ENCODE results near the gene PTPRN2.

Gene PTPRN2

DNA sequence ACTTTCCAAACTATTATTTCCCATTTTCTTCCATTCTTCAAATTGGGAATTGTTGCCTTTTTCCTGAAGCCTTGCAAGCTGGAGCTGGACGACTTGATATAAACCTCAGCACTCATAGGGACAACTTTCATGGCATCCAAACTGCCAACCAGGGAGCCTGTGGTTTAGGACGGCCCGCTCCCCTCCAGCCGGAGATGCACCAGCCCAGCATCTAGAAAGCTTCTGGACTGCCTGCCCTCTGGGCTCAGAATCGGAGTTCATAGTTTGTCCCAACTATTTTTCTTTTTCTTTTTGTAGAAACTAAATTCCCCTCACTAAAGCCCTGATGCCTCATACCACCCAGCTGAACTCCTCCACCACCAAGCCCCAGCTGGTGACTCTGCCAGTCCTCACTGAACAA lies 1050.6 kb downstream of the PTPRN2 start:
- no peak for DNase-seq

DNA sequence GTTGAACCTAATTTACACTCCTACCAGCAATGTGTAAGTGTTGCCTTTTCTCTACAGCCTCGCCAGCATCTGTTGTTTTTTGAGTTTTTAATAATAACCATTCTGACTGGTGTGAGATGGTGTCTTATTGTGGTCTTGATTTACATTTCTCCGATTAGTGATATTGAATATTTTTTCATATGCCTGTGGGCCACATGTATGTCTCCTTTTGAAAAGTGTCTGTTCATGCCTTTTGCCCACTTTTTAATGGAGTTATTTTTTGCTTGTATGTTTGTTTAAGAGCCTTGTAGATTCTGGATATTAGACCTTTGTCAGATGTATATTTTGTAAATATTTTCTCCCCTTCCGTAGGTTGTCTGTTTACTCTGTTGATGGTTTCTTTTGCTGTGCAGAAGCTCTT lies 1055.6 kb downstream of the PTPRN2 start:
- DNase-seq = no peak

DNA sequence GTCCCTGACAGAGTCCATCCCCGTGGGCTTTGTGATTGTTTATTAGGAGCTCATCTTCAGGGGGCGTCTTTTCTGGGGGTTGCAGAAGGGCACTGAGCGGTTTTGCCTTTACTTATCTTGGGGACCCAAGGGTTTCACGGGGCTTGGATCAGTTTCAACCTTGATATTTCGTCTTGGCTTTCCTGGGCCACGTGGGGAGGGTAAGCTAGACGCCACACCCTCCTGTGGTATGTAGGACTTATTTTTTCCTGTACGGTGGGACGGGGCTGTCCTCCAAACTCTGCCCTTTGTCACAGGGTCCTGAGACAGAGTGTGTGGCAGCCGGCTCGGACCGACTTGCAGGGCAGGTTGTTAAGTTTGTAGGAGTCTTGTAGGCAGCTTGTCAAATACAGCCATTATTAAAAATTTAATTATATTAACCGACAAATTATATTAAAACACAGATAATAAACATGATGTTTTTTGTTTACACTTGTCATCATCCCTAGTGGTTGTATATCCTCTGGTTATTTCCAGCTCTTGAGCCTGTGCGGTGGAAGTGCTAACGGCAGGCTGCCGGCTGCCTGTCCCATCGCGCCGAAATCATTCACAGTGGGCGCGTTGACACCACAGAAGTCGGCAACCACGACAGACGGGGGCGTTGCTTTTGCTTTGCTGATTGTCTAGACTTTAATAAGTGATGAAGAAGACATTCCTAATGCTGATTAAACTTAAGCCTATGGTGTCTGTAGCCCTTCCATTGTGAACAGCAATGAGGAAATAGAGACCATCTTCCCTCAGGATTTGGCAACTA lies 1057.7 kb downstream of the PTPRN2 start:
- no peak for DNase-seq

DNA sequence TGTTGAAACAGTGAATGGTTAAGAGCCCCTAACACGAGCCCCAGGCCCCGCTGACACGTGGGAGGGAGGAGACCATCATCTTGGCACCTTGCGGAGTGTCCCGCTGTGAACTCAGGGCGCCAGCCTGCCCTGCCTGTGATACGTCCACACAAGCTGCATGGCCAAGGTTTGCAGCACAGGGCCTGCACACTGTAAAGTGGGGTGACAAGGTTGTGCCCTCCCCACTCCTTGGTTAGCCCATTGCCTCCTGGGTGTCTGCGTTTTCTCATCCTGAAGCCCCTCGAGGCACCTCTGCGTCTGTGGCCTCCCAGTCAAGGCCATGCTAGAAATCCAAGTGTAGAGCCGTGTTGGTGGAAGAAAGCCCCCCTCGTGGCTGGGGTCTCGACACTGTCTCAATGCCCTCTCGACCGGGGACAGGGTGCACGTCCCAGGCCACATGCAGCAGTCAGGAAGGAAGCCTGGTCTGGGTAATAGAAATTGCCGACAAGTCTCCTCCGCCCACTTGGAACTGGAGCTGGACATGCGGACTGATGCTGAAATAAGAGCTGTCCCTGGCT lies 1058.8 kb downstream of the PTPRN2 start:
- no peak for DNase-seq

DNA sequence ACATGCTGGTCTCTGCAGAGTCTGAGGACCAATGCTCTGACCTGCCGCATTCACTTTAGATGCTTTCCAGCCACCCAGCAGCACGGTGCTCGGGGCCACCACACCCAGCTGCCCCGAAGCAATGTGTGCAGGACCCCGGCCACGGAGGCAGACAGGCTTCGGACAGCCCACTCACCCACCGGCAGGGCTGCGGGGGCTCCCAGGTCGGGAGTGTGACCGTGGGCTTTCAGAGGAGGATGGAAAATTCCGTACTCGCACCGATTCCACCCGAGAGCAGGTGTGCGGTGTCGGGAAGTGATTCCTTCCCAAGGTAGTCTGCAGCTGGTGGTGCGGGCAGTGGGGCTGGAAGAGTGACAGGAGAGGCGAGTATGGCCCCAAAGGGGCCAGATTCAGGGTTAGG lies 1059.9 kb downstream of the PTPRN2 start:
- DNase-seq = no peak

DNA sequence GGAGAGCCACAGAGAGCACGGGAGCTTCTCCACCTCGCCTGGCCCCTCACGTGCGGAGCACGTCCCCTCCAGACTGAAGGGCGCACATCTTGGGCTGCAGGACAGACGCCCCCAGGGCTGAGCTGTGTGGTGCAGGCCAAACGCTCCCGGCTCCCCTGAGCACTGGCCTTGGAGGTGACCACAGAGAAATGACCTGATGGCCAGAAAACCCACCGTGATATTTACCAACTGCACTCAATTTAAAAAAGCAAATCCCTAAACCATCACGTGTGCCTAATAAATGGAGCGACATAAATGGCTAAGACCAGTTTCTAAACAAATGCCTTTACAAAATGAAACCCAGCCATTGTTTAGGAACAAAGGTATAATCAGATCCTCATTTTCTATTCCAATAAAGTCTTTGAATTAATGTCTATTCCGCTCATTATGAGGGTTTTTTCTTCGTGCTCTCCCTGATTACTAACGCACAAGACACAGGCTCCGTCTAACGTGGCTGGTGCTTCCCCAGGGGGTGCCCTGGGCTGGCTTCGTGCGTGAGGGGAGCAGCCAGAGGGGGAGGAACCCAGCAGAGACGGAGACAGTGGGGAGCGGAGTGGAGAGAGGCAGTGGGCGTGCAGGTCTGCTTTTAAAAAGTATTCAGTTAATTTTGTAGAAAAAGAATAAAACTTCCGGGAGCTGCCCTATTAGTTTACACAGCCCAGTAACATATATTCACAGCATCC lies 1060.5 kb downstream of the PTPRN2 start:
- DNase-seq = no peak

DNA sequence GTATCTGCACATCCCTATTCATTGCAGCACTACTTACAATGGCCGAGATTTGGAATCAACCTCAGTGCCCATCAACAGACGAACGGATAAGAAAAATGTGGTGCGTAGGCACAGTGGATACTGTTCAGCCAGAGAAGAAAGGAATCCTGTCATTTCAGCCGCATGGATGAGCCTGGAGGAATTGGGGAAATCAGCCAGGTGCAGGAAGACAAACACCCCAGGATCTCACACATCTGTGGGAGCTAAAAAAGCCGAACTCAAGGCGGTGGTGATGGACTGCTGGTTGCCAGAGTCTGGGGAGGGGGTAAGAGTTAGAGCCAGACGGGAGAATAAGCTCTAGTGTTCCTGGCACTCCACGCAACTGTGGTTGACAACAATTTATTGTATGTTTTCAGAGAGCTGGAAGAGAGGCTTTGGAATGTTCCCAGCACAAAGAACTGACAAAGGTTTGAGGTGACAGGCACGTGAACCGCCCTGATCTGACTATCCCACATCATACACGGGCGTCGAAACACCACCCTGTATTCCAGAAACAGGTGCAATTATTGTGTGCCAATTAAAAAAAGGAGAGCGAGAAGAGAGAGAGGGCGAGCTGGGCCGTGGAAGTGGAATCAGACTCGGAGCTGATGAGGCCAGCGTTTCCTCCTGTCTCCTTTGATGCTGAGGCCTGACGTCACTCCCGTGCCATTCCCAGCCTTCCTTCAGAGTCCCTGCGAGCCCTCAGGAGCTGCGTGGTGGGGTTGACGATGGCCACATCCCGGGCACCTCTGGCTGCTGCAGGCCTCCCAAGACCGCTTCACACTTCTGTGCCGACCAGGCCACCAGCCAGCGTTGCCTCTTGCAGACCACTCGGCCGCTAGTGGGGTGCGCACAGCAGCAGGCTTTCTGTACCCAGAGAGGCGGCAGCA lies 1061.4 kb downstream of the PTPRN2 start:
- DNase-seq = no peak

DNA sequence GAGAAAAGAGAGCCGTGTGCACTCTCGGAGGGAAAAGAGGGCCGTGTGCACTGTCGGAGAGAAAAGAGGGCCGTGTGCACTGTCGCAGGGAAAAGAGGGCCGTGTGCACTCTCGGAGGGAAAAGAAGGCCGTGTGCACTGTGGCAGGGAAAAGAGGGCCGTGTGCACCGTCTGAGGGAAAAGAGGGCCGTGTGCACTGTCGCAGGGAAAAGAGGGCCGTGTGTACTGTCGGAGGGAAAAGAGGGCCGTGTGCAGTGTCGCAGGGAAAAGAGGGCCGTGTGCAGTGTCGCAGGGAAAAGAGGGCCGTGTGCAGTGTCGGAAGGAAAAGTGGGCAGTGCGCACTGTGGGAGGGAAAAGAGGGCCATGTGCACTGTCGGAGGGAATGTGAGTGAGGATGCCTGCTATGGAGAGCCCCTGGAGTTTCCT lies 1062.1 kb downstream of the PTPRN2 start:
- no peak for DNase-seq

DNA sequence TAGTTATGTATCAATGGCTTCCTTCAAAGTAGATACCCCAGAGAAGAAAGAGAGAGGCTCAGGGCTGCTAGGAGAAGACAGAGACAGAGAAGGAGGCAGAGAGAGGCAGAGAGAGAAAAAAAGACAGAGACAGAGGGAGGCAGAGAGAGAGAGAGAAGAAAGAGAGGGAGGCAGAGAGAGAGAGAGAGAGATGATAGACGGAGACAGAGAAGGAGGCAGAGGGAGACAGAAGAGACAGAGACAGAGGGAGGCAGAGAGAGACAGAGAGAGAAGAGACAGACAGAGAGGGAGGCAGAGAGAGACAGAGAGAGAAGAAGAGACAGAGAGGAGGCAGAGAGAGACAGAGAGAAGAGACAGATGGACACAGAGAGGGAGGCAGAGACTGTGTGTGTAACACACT lies 1062.9 kb downstream of the PTPRN2 start:
- DNase-seq = no peak

DNA sequence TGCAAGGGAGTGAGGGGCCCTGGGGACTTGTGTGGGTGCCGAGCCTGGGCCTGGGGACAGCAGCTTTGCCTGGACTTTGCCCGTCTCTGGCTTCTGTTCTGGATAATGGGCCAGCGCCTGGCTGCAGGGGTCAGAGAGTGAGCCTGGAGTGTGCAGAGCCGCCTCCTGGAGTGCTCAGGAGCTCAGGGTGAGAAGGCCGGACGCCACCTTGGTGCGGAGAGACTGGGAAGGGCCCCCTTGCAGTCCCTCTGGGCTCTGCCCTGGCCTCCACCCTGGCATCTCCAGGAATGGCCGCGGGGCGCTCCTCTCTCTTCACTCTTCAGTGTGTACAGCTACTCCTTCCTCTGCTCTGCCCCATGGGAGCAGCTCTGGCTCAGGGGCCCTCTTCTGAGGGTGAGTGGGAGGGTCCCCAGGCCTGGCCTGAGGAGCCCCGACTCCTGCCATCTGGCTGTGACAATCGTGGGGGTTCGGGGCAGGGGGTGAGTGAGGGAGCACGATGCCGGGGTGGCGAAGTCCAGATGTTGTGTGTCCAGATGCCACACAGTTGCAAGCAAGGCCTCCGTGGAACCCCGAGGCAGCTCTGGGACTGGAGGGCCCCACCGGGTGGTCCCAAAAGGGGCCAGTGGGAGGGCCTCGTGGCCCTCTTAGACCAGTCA lies 1063.7 kb downstream of the PTPRN2 start:
- no peak for DNase-seq

DNA sequence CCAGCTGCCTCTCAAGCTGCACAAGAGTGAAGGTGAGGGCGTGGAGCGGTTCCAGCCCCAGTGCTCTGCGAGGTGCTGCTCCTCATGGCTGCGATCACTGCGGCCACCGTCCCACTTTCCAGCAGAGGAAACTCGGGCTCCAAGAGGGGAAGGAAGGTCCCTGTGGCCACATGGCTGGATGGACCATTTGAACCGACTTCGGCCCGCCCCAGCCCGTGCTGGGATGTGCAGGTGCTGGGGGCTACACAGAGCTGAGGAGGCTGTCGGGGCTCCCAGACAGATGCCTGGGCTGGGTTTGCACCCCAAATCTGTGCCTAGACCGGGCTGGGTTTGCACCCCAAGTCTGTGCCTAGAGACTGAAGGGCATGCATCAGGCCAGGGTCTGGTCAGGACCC lies 1064.3 kb downstream of the PTPRN2 start:
- DNase-seq = no peak

DNA sequence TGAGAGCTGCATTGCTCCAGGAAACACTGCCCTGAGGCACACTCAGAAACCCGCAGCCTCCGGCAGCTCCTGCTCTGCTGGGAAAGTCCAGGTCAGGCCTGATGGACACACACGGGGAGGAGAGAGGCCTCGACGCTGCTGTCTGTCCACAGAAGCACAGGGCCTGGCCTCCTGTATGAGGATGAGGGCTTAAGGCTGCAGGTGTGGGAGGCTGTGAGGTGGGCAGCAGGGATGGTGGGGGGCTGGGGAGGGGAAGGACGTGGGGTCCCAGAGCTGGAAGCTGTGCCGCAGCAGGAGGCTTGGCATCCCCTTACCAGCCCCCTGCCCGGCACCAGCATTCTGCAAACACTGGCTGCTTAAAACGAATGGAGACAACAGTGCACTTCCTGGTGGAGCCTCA lies 1064.7 kb downstream of the PTPRN2 start:
- no peak for DNase-seq

DNA sequence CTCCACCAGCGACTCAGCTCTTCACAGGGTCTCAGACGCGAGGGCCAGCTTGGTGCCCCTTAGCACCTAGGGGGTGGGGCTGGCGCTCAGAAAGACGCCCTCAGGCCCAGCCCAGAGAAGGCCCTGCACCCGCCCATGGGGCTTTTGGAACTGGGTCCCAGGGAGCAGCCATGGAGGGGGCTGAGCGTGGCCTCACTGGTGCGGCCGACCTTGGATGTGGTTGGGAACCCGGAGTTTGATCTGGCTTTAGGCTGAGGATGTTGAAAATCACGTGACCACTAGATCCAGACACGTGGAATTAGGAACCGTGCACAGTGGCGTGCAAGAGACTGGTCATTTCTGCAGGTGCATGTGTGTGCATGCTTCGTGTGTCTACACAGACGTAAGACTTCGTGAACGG lies 1065.4 kb downstream of the PTPRN2 start:
- no peak for DNase-seq

DNA sequence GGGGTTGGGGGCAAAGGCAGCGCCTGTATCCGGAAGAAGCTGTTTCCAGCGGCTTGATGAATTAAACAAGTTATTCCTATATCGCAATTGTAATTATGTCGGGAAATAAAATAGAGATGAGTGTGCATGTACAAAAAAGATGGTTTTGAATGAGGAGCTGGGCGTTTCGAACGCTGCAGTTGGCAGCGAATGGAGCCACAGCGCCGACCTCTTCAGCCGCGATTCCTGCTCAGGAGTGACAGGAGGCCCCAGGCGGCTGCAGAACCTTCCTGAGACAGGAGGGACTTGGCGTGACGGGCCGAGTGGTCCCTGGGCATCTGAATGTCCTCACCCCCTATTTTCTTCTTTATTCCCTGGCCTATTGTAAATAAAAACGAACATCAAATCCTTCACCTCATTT lies 1065.9 kb downstream of the PTPRN2 start:
- DNase-seq = no peak

DNA sequence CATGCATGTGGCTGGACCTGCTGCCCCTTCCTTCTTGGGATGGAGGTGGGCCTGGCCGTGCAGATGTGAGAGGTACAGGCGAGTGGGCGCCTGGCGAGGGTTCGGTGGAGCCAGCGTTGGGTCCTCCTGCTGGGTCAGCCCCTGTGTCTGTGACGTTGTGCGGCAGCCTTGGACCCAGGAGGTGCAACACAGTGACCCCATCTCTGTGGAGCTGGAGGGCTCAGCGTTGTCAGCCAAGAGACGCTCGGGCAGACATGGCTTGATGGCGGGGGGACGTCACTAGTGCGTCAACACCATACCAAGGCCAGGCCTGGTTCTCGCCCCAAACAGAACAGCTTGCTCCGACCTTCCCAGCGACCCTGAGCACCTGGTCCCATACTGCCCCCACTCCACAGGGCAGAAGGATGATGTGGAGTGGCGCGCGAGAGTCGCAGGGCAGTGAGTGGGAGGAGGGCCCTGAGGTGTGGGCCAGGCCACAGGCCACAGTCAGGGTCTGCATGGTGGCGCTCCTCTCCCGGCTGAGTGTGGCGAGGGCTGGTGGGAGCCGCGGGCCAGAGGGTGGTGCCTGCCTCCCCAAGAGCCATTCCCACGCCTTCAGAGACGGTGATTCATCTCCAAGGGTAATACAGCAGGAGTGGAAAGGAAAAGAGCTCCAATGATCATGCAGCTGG lies 1066.4 kb downstream of the PTPRN2 start:
- no peak for DNase-seq

DNA sequence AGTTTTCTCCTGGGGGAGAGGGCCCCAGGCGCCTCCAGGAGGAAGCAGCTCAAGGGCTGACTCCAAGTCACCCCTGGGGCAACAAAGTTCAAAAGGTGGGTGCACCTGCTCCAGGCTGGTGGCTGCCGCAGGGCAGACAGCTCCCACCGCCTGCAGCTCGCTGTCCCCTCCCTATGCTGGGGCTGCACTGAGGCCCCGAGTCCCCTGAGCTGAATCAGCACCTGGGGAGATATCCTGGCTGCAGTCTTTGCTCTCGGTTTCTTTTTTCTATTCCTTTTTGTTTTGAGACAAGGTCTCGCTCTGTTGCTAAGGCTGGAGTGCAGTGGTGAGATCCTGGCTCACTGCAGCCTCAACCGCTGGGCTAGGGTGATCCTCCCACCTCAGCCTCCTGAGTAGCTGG lies 1067.4 kb downstream of the PTPRN2 start:
- no peak for DNase-seq

DNA sequence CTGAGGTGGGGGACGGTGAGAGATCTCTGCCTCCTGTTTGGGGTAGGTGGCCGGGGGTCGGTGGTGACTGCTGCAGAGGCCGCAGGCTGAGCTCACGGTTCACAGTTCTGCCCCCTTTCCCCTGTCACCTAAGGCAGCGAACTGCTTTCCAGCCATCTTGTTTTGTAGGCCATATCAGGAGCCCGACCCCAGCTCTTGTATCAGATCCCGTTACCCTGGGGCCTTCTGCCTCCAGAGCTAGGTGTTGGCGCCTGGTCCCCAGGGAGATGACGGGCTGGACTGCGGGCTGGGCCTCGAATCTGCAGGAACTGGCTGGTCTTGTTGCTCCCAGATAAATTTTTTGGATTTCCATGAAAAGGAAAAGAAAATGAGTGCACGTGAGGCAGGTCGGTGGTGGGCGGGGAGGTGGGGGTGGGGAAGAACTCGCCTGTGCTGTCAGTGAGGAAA lies 1067.8 kb downstream of the PTPRN2 start:
- no peak for DNase-seq

DNA sequence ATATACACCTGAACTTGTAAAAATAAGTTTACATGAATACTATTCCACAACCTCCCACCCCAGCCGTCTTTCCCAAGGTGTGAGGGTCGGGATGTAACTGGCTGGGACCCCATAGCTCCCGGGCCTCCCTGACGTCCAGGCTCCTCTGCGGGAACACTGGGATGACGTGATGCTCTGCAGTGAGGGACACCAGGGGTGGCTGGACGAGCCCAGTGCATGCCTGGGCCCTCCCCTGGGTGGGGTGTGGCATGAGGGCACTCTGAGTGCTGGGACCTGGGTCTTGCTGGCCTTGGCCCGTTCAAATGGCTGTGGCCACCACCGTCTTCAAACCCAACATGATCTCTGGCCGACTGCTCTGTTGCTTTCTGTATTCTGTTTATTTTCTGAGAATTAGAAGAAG lies 1068.4 kb downstream of the PTPRN2 start:
- no peak for DNase-seq

DNA sequence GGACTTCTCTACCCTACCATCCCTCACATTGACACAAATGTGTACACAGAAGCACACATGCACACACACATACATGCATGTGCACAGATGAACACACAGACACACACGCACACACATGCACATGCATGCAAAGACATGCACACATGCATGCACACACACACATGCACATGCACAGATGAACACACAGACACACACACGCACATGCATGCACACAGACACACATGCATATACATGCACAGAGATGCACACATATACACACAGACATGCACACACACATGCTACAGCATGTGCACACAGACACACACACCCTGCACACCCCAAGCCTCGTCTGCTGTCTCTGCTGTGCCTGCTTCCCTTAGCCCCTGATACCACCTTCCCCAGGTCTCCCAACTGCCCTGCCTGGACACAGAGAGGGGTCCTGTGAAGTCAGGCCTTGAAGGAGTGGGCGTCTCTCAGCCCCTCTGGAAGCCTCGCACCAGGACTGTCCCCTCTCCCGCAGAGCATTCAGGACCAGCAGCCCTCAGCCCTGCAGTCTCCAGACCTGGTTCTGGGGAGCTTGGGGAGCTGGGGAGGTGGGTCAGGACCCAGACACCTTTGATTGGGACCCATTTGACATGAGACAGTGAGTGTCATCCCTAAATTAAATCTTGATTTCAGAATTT lies 1069.0 kb downstream of the PTPRN2 start:
- no peak for DNase-seq

DNA sequence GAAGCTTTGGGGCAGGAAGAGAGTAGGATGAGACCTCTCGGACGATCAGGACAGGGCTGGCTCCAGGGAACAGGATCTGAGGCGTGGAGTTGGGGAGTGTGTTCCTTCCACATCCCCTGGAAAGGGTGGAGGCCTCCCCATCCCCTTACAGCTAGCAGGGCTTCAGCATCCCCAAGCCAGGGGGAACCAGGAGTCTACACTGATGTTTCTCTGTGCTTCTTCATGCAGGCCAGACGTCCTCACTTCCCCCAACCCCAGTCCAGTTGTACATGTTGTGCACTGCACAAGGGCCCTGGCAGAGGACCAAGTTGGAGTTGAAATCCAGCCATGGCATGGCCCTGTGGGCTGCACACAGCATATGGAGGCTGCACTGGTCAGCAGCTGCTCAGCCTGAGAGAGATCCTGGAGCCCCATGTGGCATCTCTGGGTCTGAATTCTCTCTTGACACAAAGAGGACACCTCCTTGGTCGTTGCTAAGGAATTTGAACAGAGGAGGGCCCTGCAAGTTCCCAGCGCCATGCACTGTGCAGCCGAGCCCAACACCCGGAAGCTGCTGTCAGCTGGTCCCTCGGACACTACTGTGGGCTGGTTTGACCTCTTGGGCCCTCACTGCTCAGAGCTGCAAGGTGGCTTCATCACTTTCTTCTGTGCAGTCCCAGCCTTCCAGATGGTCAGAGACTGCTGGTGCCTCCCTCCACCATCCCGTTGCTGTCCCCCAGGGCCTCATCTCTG lies 1069.7 kb downstream of the PTPRN2 start:
- DNase-seq = no peak

Data from suppressor macrophage (primary cell).